CD4-positive, alpha-beta T cell treated with Interleukin-4 for 1 hour (primary cell): ENCODE data around the gene NPDC1.

Experiments used
- DNase-seq, 2 donors: peaks; one replicate each; pipeline ENCODE4 v3.0.0-alpha.2; 2020 to 2022

NPDC1 gene

GRCh38 chr9:137023157-137023556 is 22.8 kb downstream of the NPDC1 start:
- DNase-seq: no peak

GRCh38 chr9:137022662-137023008 is 23.3 kb downstream of the NPDC1 start:
- no peak for DNase-seq

GRCh38 chr9:137021979-137022661 is 23.9 kb downstream of the NPDC1 start:
- DNase-seq: peak; percentile 76 to 77

GRCh38 chr9:137021568-137021978 is 24.4 kb downstream of the NPDC1 start:
- DNase-seq: no peak

GRCh38 chr9:137020771-137021567 is 25.0 kb downstream of the NPDC1 start:
- DNase-seq: no peak

- no peak for DNase-seq
Observed at GRCh38 chr9:137019891-137020683, 25.9 kb downstream of the NPDC1 start.

GRCh38 chr9:137018761-137019559 is 27.0 kb downstream of the NPDC1 start:
- DNase-seq: no peak

GRCh38 chr9:137017791-137018497 is 28.0 kb downstream of the NPDC1 start:
- no peak for DNase-seq

GRCh38 chr9:137017071-137017470 is 28.9 kb downstream of the NPDC1 start:
- DNase-seq: no peak

- DNase-seq: no peak
Observed at GRCh38 chr9:137016436-137016835, 29.5 kb downstream of the NPDC1 start.

GRCh38 chr9:137015976-137016375 is 30.0 kb downstream of the NPDC1 start:
- no peak for DNase-seq

- DNase-seq: no peak
Observed at GRCh38 chr9:137015540-137015930, 30.4 kb downstream of the NPDC1 start.

- no peak for DNase-seq
Observed at GRCh38 chr9:137014776-137015539, 31.0 kb downstream of the NPDC1 start.

- no peak for DNase-seq
Observed at GRCh38 chr9:137014166-137014565, 31.8 kb downstream of the NPDC1 start.

GRCh38 chr9:137013571-137013940 is 32.4 kb downstream of the NPDC1 start:
- no peak for DNase-seq

GRCh38 chr9:137012694-137013570 is 33.0 kb downstream of the NPDC1 start:
- DNase-seq: no peak

GRCh38 chr9:137011907-137012675 is 33.9 kb downstream of the NPDC1 start:
- DNase-seq: no peak

- DNase-seq: no peak
Observed at GRCh38 chr9:137011156-137011555, 34.8 kb downstream of the NPDC1 start.

- DNase-seq: no peak
Observed at GRCh38 chr9:137009938-137010732, 35.8 kb downstream of the NPDC1 start.
